ENCODE measurements around the gene FCER1G. TPM values are rescaled to one million over a fixed set of nuclear protein-coding genes. Genes with fewer than 3 reads are reported as not detected.
A peak's percentile ranks its signal among the peaks of the same experiment; 100 is the strongest.

Gene FCER1G
- polyA plus RNA-seq, 3 donors, result 2,686 to 4,191 (median 2,715) TPM

DNA sequence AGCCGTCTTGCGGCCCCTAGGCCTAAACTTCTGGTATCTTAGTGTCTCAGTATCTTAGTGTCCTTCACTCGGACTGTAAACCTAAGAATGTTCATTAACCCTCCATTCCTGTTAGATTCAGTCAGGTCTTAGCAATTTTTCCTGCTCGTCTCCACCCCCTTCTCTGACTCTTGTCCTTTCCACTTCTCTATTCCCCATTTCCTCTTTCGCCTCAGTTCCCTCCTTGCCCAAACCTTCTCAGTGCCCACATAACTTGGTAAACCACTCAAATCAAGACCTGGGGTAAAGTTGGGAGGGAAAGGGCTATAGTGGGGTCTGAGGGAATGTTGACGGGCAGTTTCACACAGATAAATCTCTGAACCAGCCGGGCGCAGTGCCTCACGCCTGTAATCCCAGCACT, 726 bp upstream of the FCER1G start:
- peaks cover 48 to 57% of the 10 kb centered on the region in 2 donors for H3K4me1 ChIP-seq (ENCODE audit: control insufficient read depth in 1 of 2, insufficient read depth in 2 of 2, low read length in 2 of 2)

DNA sequence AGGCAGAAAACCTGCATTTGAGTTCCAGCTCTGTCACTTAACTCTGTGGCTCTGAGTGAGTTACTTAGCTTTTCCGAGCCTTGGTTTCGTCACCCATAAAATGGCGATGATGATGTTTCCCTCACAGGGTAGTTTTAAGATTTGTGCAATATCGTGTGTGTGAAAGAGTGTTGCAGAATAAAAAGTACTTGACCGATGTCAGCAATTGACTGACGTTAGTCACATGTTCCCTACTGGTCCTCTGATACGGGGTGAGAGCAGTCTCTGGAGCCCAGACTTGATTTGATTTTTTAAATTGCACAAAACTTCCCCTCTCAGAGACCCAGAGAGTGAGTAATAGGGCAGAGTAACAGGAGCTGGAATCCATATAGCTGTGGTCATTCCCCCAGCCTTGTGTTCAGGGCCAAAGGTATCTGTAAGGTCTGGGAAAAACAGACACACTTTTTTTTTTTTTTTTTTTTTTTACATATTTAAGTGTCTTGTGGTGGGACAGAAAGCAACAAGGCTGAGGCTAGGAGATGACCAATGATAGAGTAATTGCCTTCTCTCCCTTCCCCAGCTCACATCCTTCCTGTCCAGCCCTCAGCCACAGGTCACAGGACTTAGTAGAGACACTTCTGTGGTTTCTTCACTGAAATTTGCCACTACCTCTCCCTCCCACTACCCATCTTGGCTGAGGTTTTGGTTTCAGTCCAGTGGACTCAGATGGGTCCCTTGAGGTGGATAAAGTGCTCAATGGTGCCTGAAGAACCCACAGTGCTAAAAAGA, 2.0 kb downstream of the FCER1G start:
- Histone ChIP-seq H3K27ac (ENCODE audit: low read depth in 1 of 2, low read length in 2 of 2) (peak overlapping the region; percentile 98 to 100), H3K79me2 (ENCODE audit: insufficient read depth, low read length) (peaks cover 72% of the 10 kb centered on the region), H3K36me3 (replicated peaks in 1 of 2; ENCODE audit: control insufficient read depth in 1 of 2, insufficient read depth in 2 of 2, low read length in 2 of 2) (peaks cover 41 to 52% of the 10 kb centered on the region in 2 donors), H3K4me3 (replicated peaks in 1 of 3; ENCODE audit: low read depth in 2 of 3, low read length in 3 of 3) (peak overlapping the region; percentile 91 to 98 (median 96)), H3K4me2 (replicated peaks; ENCODE audit: extremely low read depth, low read length, poor library complexity, severe bottlenecking) (peak overlapping the region; percentile 100), H3K9ac (ENCODE audit: insufficient read depth, low read length, poor library complexity, severe bottlenecking) (peak overlapping the region; percentile 97), H4K20me1 (ENCODE audit: insufficient read depth, low read length) (peaks cover 56% of the 10 kb centered on the region), H3K27me3 (ENCODE audit: control insufficient read depth in 2 of 2, insufficient read depth in 2 of 2, low read length in 2 of 2) (no peaks in the 10 kb centered on the region), H2AFZ (ENCODE audit: insufficient read depth, low read depth, low read length, poor library complexity, severe bottlenecking) (no peak overlapping the region), H3K9me3 (replicated peaks in 1 of 2; ENCODE audit: control insufficient read depth in 1 of 2, insufficient read depth in 1 of 2, low read length in 2 of 2) (no peaks in the 10 kb centered on the region), H3K4me1 (ENCODE audit: control insufficient read depth in 1 of 2, insufficient read depth in 2 of 2, low read length in 2 of 2) (peaks cover 40 to 44% of the 10 kb centered on the region in 2 donors)
- H3K9me3 Mint-ChIP-seq, result no peaks in the 10 kb centered on the region
- DNase-seq, result peak; percentile 96 to 99 (median 99)
- TF ChIP-seq, protein P1, sequence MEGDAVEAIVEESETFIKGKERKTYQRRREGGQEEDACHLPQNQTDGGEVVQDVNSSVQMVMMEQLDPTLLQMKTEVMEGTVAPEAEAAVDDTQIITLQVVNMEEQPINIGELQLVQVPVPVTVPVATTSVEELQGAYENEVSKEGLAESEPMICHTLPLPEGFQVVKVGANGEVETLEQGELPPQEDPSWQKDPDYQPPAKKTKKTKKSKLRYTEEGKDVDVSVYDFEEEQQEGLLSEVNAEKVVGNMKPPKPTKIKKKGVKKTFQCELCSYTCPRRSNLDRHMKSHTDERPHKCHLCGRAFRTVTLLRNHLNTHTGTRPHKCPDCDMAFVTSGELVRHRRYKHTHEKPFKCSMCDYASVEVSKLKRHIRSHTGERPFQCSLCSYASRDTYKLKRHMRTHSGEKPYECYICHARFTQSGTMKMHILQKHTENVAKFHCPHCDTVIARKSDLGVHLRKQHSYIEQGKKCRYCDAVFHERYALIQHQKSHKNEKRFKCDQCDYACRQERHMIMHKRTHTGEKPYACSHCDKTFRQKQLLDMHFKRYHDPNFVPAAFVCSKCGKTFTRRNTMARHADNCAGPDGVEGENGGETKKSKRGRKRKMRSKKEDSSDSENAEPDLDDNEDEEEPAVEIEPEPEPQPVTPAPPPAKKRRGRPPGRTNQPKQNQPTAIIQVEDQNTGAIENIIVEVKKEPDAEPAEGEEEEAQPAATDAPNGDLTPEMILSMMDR (IDR thresholded peaks at IDR 0.05), result no peak
- peaks cover 0 to 1% (median 0%) of the 10 kb centered on the region in 3 donors for H3K27me3 Mint-ChIP-seq (ENCODE audit: low read depth in 3 of 3)
- H3K36me3 Mint-ChIP-seq, result peaks cover 63 to 68% of the 10 kb centered on the region in 2 donors
- intact Hi-C loops (cut with micrococcal nuclease), result no loop called here
- WGBS (ENCODE audit: insufficient coverage), result 7% methylated on average over 5 of the region's 7 CpGs
- peak overlapping the region; percentile 99 to 100 for H3K4me3 Mint-ChIP-seq
- H3K27ac Mint-ChIP-seq, result peak overlapping the region; percentile 98 to 100 (median 100)
- H3K4me1 Mint-ChIP-seq, result peaks cover 57% of the 10 kb centered on the region

More for the DNA sequence above, 726 bp upstream of the FCER1G start:
- H3K27me3 ChIP-seq (ENCODE audit: control insufficient read depth in 2 of 2, insufficient read depth in 2 of 2, low read length in 2 of 2), result no peaks in the 10 kb centered on the region
- peaks cover 84% of the 10 kb centered on the region for H3K79me2 ChIP-seq (ENCODE audit: insufficient read depth, low read length)
- peak overlapping the region; percentile 91 to 98 (median 96) for H3K4me3 ChIP-seq (replicated peaks in 1 of 3; ENCODE audit: low read depth in 2 of 3, low read length in 3 of 3)
- Mint-ChIP-seq H3K4me3 (peak overlapping the region; percentile 99 to 100), H3K4me1 (peaks cover 56% of the 10 kb centered on the region), H3K36me3 (peaks cover 72 to 74% of the 10 kb centered on the region in 2 donors), H3K27me3 (ENCODE audit: low read depth in 3 of 3) (peaks cover 0 to 1% (median 0%) of the 10 kb centered on the region in 3 donors), H3K9me3 (no peaks in the 10 kb centered on the region), H3K27ac (peak overlapping the region; percentile 98 to 100 (median 100))
- H3K27ac ChIP-seq (ENCODE audit: low read depth in 1 of 2, low read length in 2 of 2), result peak overlapping the region; percentile 98 to 100
- TF ChIP-seq, protein P1 (IDR thresholded peaks at IDR 0.05), result no peak
- no peaks in the 10 kb centered on the region for H3K9me3 ChIP-seq (replicated peaks in 1 of 2; ENCODE audit: control insufficient read depth in 1 of 2, insufficient read depth in 1 of 2, low read length in 2 of 2)
- H3K9ac ChIP-seq (ENCODE audit: insufficient read depth, low read length, poor library complexity, severe bottlenecking), result peak overlapping the region; percentile 97
- H4K20me1 ChIP-seq (ENCODE audit: insufficient read depth, low read length), result peaks cover 30% of the 10 kb centered on the region
- peak overlapping the region; percentile 100 for H3K4me2 ChIP-seq (replicated peaks; ENCODE audit: extremely low read depth, low read length, poor library complexity, severe bottlenecking)
- intact Hi-C loops (cut with micrococcal nuclease), result loop anchor here in 1 of 2 donors (5.0 kb wide), 1 partner anchor 78 kb away; no protein-coding TSS in a partner anchor
- WGBS (ENCODE audit: insufficient coverage), result 19% methylated on average over 4 of the region's 9 CpGs
- peaks cover 57 to 61% of the 10 kb centered on the region in 2 donors for H3K36me3 ChIP-seq (replicated peaks in 1 of 2; ENCODE audit: control insufficient read depth in 1 of 2, insufficient read depth in 2 of 2, low read length in 2 of 2)
- peak; percentile 72 to 80 (median 79) for DNase-seq
- H2AFZ ChIP-seq (ENCODE audit: insufficient read depth, low read depth, low read length, poor library complexity, severe bottlenecking), result no peak overlapping the region
